ENCODE results near the gene KRT13.

GRCh38 chr17:41531993-41532392 lies 26.6 kb upstream of the KRT13 start:
- TF ChIP-seq, protein P1, sequence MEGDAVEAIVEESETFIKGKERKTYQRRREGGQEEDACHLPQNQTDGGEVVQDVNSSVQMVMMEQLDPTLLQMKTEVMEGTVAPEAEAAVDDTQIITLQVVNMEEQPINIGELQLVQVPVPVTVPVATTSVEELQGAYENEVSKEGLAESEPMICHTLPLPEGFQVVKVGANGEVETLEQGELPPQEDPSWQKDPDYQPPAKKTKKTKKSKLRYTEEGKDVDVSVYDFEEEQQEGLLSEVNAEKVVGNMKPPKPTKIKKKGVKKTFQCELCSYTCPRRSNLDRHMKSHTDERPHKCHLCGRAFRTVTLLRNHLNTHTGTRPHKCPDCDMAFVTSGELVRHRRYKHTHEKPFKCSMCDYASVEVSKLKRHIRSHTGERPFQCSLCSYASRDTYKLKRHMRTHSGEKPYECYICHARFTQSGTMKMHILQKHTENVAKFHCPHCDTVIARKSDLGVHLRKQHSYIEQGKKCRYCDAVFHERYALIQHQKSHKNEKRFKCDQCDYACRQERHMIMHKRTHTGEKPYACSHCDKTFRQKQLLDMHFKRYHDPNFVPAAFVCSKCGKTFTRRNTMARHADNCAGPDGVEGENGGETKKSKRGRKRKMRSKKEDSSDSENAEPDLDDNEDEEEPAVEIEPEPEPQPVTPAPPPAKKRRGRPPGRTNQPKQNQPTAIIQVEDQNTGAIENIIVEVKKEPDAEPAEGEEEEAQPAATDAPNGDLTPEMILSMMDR (IDR thresholded peaks at IDR 0.05), result no peak
- TF ChIP-seq POLR2A (IDR thresholded peaks at IDR 0.05) (no peak), POLR2AphosphoS5 (IDR thresholded peaks at IDR 0.05) (no peak), EP300 (IDR thresholded peaks at IDR 0.05) (no peak)

All from sigmoid colon (tissue), 4 donors.